Activated CD8-positive, alpha-beta T cell treated with anti-CD3 and anti-CD28 coated beads, Interleukin-2, amount 10 ng/mL, durations not matched to agents 7 days and 5 days (primary cell): ENCODE measurements around the gene PDE11A. TPM values are rescaled to one million over a fixed set of nuclear protein-coding genes. Genes with fewer than 3 reads are reported as not detected.
"Not testable (repeated sequence)": the region's sequence is repeated elsewhere in the genome, so short reads cannot be mapped to it uniquely, and the experiment has no call there.

Experiments
- ATAC-seq: fragments of 150-1000 bp; cut with Tn5 transposase; one replicate; pipeline ENCODE4 v1.10.0; 2021; ENCODE audit warnings: moderate library complexity
- CTCF ChIA-PET: fragments of 350-600 bp; sonication (Branson Sonifier 250); formaldehyde crosslinking; loops from one replicate; lab custom pipeline; 2021; ENCODE audit warnings: antibody characterized with exemption; lab: Charles Lee
- POLR2A ChIA-PET: fragments of 350-600 bp; sonication (Branson Sonifier 250); formaldehyde crosslinking; loops from one replicate; lab custom pipeline; 2021; ENCODE audit warnings: antibody characterized with exemption; lab: Charles Lee
- DNase-seq: peaks from one replicate; pipeline ENCODE4 v3.0.0-alpha.2; 2020
- H3K27ac Mint-ChIP-seq: one replicate; pipeline ENCODE4 v1.8.0; 2021; ENCODE audit warnings: mild to moderate bottlenecking, mixed read lengths
- H3K27me3 Mint-ChIP-seq: one replicate; pipeline ENCODE4 v1.8.0; 2021; ENCODE audit warnings: low read depth, mixed read lengths
- H3K36me3 Mint-ChIP-seq: one replicate; pipeline ENCODE4 v1.8.0; 2021; ENCODE audit warnings: low read depth, mixed read lengths
- H3K4me1 Mint-ChIP-seq: one replicate; pipeline ENCODE4 v1.8.0; 2021; ENCODE audit warnings: low read depth, mixed read lengths
- H3K4me3 Mint-ChIP-seq: one replicate; pipeline ENCODE4 v1.8.0; 2021; ENCODE audit warnings: mild to moderate bottlenecking, mixed read lengths
- H3K9me3 Mint-ChIP-seq: one replicate; pipeline ENCODE4 v1.8.0; 2022; ENCODE audit warnings: mixed read lengths; ENCODE audit not compliant: insufficient read depth
- total RNA-seq, 2 experiments: library from RNA; stranded (reverse); gene quantifications; one replicate each; pipeline ENCODE4 v1.2.3, GENCODE V29; 2021

Gene PDE11A
- total RNA-seq, 2 experiments from 2014 or later: not detected

- no peaks in the 10 kb centered on the region for H3K4me1 Mint-ChIP-seq
- H3K27me3 Mint-ChIP-seq: no peaks in the 10 kb centered on the region
- ChIA-PET POLR2A (no interaction called here), CTCF (interaction anchor here (1.1 to 1.9 kb wide), 2 partner anchors 11 to 103 kb away, joined by 3 to 4 read pairs; no protein-coding TSS in a partner anchor)
- DNase-seq (no peak), ATAC-seq (no peak)
- no peaks in the 10 kb centered on the region for H3K9me3 Mint-ChIP-seq
- no peak overlapping the region for H3K27ac Mint-ChIP-seq
- no peak overlapping the region for H3K4me3 Mint-ChIP-seq
- H3K36me3 Mint-ChIP-seq: no peaks in the 10 kb centered on the region
Measured at GRCh38 chr2:178106053-178106452, 33.5 kb upstream of the PDE11A start.

GRCh38 chr2:178105566-178105965 is 33.0 kb upstream of the PDE11A start:
- Mint-ChIP-seq H3K4me1 (no peaks in the 10 kb centered on the region), H3K27me3 (no peaks in the 10 kb centered on the region), H3K4me3 (no peak overlapping the region), H3K9me3 (no peaks in the 10 kb centered on the region), H3K36me3 (no peaks in the 10 kb centered on the region), H3K27ac (no peak overlapping the region)
- ChIA-PET POLR2A (no interaction called here), CTCF (interaction anchor here (1.1 to 1.9 kb wide), 2 partner anchors 12 to 104 kb away, joined by 3 to 4 read pairs; no protein-coding TSS in a partner anchor)
- no peak for DNase-seq
- no peak for ATAC-seq

- DNase-seq (no peak), ATAC-seq (no peak)
- ChIA-PET CTCF (interaction anchor here (1.3 to 1.5 kb wide), 3 partner anchors 9 to 11 kb away, joined by 4 to 8 read pairs (median 4); partner anchors contain the start of gene RBM45), POLR2A (no interaction called here)
- no peaks in the 10 kb centered on the region for H3K4me1 Mint-ChIP-seq
- no peaks in the 10 kb centered on the region for H3K27me3 Mint-ChIP-seq
- H3K36me3 Mint-ChIP-seq: no peaks in the 10 kb centered on the region
- H3K27ac Mint-ChIP-seq: no peak overlapping the region
- H3K4me3 Mint-ChIP-seq: no peak overlapping the region
- no peaks in the 10 kb centered on the region for H3K9me3 Mint-ChIP-seq
Measured at GRCh38 chr2:178101321-178102079, 28.9 kb upstream of the PDE11A start.

- ChIA-PET POLR2A (no interaction called here), CTCF (interaction anchor here (0.9 kb wide), 1 partner anchor 19 kb away, joined by 3 read pairs; the partner anchor contains the start of gene RBM45)
- Mint-ChIP-seq H3K27me3 (peaks cover 3% of the 10 kb centered on the region), H3K36me3 (no peaks in the 10 kb centered on the region), H3K4me1 (no peaks in the 10 kb centered on the region), H3K9me3 (no peaks in the 10 kb centered on the region), H3K27ac (no peak overlapping the region), H3K4me3 (no peak overlapping the region)
- DNase-seq: no peak
- ATAC-seq: no peak
Measured at GRCh38 chr2:178093471-178093870, 20.9 kb upstream of the PDE11A start.

DNA sequence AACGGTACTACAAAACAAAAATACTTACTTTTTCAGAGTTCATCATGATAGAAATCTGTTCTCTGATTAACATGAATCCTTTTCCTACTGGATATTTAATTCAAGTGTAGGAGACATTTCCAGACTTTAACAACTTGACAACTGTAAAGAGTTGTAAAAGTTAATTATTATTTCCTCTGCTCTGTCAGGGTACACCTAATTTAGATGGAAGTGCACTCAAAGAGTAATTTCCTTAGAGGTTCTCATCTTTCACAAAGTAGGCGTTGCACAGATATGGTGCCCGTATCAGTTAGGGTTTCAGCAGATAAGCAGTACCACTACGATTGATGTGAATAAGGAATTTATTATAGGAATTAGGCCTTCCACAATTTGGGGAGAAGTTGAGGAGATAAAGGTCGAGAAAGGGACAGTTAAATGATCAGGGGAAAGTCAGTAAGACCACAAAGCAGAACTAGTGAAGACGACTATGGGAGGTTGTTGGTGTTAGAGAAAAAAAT is 16.2 kb upstream of the PDE11A start:
- peaks cover 6% of the 10 kb centered on the region for H3K27me3 Mint-ChIP-seq
- H3K9me3 Mint-ChIP-seq: no peaks in the 10 kb centered on the region
- no peak overlapping the region for H3K4me3 Mint-ChIP-seq
- ATAC-seq (no peak), DNase-seq (no peak)
- H3K4me1 Mint-ChIP-seq: no peaks in the 10 kb centered on the region
- ChIA-PET CTCF (no interaction called here), POLR2A (no interaction called here)
- H3K27ac Mint-ChIP-seq: no peak overlapping the region
- H3K36me3 Mint-ChIP-seq: no peaks in the 10 kb centered on the region

GRCh38 chr2:178084273-178084672 is 11.7 kb upstream of the PDE11A start:
- ATAC-seq: no peak
- ChIA-PET POLR2A (no interaction called here), CTCF (no interaction called here)

GRCh38 chr2:178082408-178083045 is 9.9 kb upstream of the PDE11A start:
- ChIA-PET CTCF (no interaction called here), POLR2A (no interaction called here)
- peaks cover 24% of the 10 kb centered on the region for H3K27me3 Mint-ChIP-seq
- H3K27ac Mint-ChIP-seq: no peak overlapping the region
- no peaks in the 10 kb centered on the region for H3K9me3 Mint-ChIP-seq
- no peak for DNase-seq
- no peak for ATAC-seq
- H3K4me1 Mint-ChIP-seq: no peaks in the 10 kb centered on the region
- no peaks in the 10 kb centered on the region for H3K36me3 Mint-ChIP-seq
- H3K4me3 Mint-ChIP-seq: no peak overlapping the region

More at GRCh38 chr2:178084273-178084672, 11.7 kb upstream of the PDE11A start:
- H3K27me3 Mint-ChIP-seq: peaks cover 18% of the 10 kb centered on the region
- no peak overlapping the region for H3K4me3 Mint-ChIP-seq
- H3K27ac Mint-ChIP-seq: no peak overlapping the region
- no peaks in the 10 kb centered on the region for H3K9me3 Mint-ChIP-seq
- DNase-seq: no peak
- H3K36me3 Mint-ChIP-seq: no peaks in the 10 kb centered on the region
- H3K4me1 Mint-ChIP-seq: no peaks in the 10 kb centered on the region

DNA sequence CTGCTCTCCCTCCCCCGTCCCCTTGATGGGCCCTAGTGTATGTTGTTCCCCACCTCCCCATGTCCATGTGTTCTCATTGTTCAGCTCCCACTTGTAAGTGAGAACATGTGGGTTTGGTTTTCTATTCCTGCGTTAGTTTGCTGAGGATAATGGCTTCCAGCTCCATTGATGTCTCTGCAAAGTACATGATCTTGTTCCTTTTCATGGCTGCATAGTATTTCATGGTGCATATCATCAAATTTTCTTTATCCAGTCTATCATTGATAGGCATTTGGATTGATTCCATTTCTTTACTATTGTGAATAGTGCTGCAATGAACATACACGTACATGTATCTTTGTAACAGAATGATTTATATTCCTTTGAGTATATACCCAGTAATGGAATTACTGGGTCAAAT is 6.7 kb upstream of the PDE11A start:
- H3K4me1 Mint-ChIP-seq, CTCF ChIA-PET, DNase-seq, H3K36me3 Mint-ChIP-seq, H3K4me3 Mint-ChIP-seq, ATAC-seq, H3K27ac Mint-ChIP-seq, POLR2A ChIA-PET, H3K9me3 Mint-ChIP-seq: not testable (repeated sequence)
- peaks cover 33% of the 10 kb centered on the region for H3K27me3 Mint-ChIP-seq

DNA sequence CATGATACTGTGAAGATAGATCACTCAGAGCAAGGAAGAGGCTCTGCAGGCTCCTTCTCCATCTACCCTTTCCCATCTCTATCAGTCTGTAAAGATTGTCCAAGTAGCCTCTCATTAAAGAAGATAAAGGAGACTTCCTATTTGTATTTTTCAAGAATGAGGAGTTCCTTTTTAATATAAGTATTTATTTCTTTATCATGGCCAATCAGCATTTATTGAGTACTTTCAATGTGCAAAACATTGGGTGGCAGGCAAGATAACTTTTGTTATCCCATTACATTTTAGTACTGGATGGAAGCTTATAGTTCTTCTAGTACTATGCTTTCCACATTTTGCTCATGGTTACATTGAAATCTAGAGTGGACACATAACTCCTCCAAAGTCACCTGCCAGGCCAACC is 3.6 kb upstream of the PDE11A start:
- no peaks in the 10 kb centered on the region for H3K9me3 Mint-ChIP-seq
- H3K27me3 Mint-ChIP-seq: peaks cover 52% of the 10 kb centered on the region
- H3K4me3 Mint-ChIP-seq: no peak overlapping the region
- H3K4me1 Mint-ChIP-seq: peaks cover 9% of the 10 kb centered on the region
- ATAC-seq (no peak), DNase-seq (no peak)
- CTCF ChIA-PET: no interaction called here
- H3K27ac Mint-ChIP-seq: no peak overlapping the region
- no peaks in the 10 kb centered on the region for H3K36me3 Mint-ChIP-seq
- POLR2A ChIA-PET: no interaction called here

DNA sequence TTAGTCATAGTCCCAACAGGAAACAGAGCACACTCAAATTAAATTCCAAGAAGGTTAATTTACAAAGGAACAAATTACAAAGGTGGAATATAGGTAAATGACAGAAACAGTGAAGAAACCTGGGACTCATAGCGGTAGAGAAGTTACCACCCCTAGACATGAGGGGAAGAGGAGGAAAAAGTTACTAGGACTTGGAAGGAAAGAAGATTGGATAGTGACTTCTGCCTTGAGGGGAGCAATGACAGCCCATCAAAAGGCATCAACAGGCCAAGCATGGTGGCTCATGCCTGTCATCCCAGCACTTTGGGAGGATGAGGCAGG is 2.4 kb upstream of the PDE11A start:
- ChIA-PET CTCF (no interaction called here), POLR2A (no interaction called here)
- Mint-ChIP-seq H3K36me3 (no peaks in the 10 kb centered on the region), H3K27me3 (peaks cover 52% of the 10 kb centered on the region), H3K9me3 (no peaks in the 10 kb centered on the region), H3K4me3 (no peak overlapping the region), H3K27ac (no peak overlapping the region), H3K4me1 (peaks cover 9% of the 10 kb centered on the region)
- ATAC-seq (no peak), DNase-seq (no peak)

DNA sequence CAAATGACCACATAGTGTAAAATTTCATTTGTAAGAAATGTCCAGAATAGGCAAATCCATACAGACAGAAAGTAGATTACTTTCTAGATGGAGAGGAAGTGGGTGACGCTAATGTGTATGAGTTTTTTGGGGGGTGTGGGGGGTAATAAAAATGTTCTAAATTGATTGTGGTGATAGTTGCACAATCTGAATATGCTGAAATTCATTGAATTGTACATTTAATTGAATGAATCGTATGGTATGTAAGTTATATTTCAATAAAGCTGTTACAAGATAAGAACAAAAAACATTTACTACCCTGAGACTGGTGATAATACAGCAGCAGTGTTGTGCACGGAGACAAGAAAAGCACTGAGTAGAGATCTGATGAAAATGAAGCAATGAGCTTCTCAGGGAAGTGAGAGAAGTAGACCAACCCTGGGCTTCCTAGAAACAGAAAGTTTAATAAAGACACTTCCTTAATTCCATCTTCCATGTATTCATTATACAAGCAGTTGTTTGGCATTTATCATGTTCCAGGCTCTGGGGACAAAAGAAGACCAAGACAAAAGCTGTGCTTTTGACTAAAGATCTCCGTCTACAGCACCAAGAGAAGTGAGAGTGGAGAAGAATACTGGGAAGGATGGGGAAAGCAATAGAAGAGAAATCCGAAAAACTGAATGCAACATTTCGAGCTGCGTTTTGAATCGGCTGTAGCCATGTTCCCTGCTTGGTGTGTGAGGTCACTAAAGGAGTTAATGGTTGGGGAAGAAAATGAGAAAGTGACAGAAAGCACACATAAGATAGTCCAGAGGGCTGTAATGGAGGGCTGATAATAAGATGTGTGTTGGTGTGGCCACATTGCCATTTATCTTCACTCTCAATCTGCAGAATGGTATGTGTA is 1.8 kb upstream of the PDE11A start:
- ATAC-seq (no peak), DNase-seq (no peak)
- ChIA-PET CTCF (interaction anchor here (1.1 kb wide), 1 partner anchor 38 kb away, joined by 3 read pairs; the partner anchor contains the start of gene RBM45), POLR2A (no interaction called here)
- peaks cover 52% of the 10 kb centered on the region for H3K27me3 Mint-ChIP-seq
- no peak overlapping the region for H3K4me3 Mint-ChIP-seq
- no peaks in the 10 kb centered on the region for H3K9me3 Mint-ChIP-seq
- H3K4me1 Mint-ChIP-seq: peaks cover 9% of the 10 kb centered on the region
- H3K36me3 Mint-ChIP-seq: no peaks in the 10 kb centered on the region
- no peak overlapping the region for H3K27ac Mint-ChIP-seq
